Activated CD4-positive, alpha-beta memory T cell treated with anti-CD3 and anti-CD28 coated beads, Interleukin-2, amount 10 ng/mL, durations not matched to agents 7 days and 5 days (primary cell): ENCODE data around the gene C3orf20. TPM values are rescaled to one million over a fixed set of nuclear protein-coding genes. Genes with fewer than 3 reads are reported as not detected.
A peak's percentile ranks its signal among the peaks of the same experiment; 100 is the strongest.

ENCODE experiments used
- CTCF ChIA-PET: fragments of 350-600 bp; sonication (Branson Sonifier 250); formaldehyde crosslinking; loops from one replicate; lab custom pipeline; 2021; ENCODE audit warnings: antibody characterized with exemption, inconsistent platforms; lab: Charles Lee
- POLR2A ChIA-PET: fragments of 350-600 bp; sonication (Branson Sonifier 250); formaldehyde crosslinking; loops from one replicate; lab custom pipeline; 2021; ENCODE audit warnings: antibody characterized with exemption; lab: Charles Lee
- DNase-seq: peaks from one replicate; pipeline ENCODE4 v3.0.0-alpha.2; 2020
- H3K27ac Mint-ChIP-seq: one replicate; pipeline ENCODE4 v1.8.0; 2021; ENCODE audit warnings: mild to moderate bottlenecking, mixed read lengths
- H3K27me3 Mint-ChIP-seq: one replicate; pipeline ENCODE4 v1.8.0; 2021; ENCODE audit warnings: mixed read lengths
- H3K36me3 Mint-ChIP-seq: one replicate; pipeline ENCODE4 v1.8.0; 2021; ENCODE audit warnings: low read depth, mixed read lengths
- H3K4me1 Mint-ChIP-seq: one replicate; pipeline ENCODE4 v1.8.0; 2021; ENCODE audit warnings: mixed read lengths
- H3K4me3 Mint-ChIP-seq: one replicate; pipeline ENCODE4 v1.8.0; 2021; ENCODE audit warnings: mild to moderate bottlenecking, mixed read lengths
- H3K9me3 Mint-ChIP-seq: one replicate; pipeline ENCODE4 v1.8.0; 2021; ENCODE audit warnings: mixed read lengths
- total RNA-seq, 2 experiments: library from RNA; stranded (reverse); gene quantifications; one replicate each; pipeline ENCODE4 v1.2.3, GENCODE V29; 2021

Gene C3orf20
- total RNA-seq, 2 experiments from 2014 or later = 0.23 TPM; not detected in 1

GRCh38 chr3:14766428-14767244 is 91.7 kb downstream of the C3orf20 start:
- DNase-seq = no peak
- H3K27me3 Mint-ChIP-seq = no peaks in the 10 kb centered on the region
- ChIA-PET CTCF (no interaction called here), POLR2A (interaction anchor here (1.1 kb wide), 1 partner anchor 13 kb away, joined by 4 read pairs; no protein-coding TSS in a partner anchor)
- peaks cover 2% of the 10 kb centered on the region for H3K4me1 Mint-ChIP-seq
- no peaks in the 10 kb centered on the region for H3K36me3 Mint-ChIP-seq
- H3K4me3 Mint-ChIP-seq = no peak overlapping the region
- no peak overlapping the region for H3K27ac Mint-ChIP-seq
- H3K9me3 Mint-ChIP-seq = no peaks in the 10 kb centered on the region

- Mint-ChIP-seq H3K36me3 (no peaks in the 10 kb centered on the region), H3K9me3 (no peaks in the 10 kb centered on the region), H3K4me1 (no peaks in the 10 kb centered on the region), H3K27me3 (no peaks in the 10 kb centered on the region), H3K4me3 (no peak overlapping the region), H3K27ac (no peak overlapping the region)
- no peak for DNase-seq
- ChIA-PET CTCF (no interaction called here), POLR2A (interaction anchor here (1.1 kb wide), 1 partner anchor 12 kb away, joined by 4 read pairs; no protein-coding TSS in a partner anchor)
Measured at GRCh38 chr3:14767245-14768051, 92.5 kb downstream of the C3orf20 start.

GRCh38 chr3:14768182-14768790 is 93.3 kb downstream of the C3orf20 start:
- DNase-seq = no peak
- H3K4me3 Mint-ChIP-seq = no peak overlapping the region
- POLR2A ChIA-PET = no interaction called here

GRCh38 chr3:14768881-14769280 is 93.9 kb downstream of the C3orf20 start:
- no peaks in the 10 kb centered on the region for H3K9me3 Mint-ChIP-seq
- no peak for DNase-seq
- H3K27ac Mint-ChIP-seq = no peak overlapping the region
- no peaks in the 10 kb centered on the region for H3K36me3 Mint-ChIP-seq
- ChIA-PET CTCF (no interaction called here), POLR2A (no interaction called here)
- no peak overlapping the region for H3K4me3 Mint-ChIP-seq
- no peaks in the 10 kb centered on the region for H3K27me3 Mint-ChIP-seq
- H3K4me1 Mint-ChIP-seq = no peaks in the 10 kb centered on the region

More at GRCh38 chr3:14768182-14768790, 93.3 kb downstream of the C3orf20 start:
- CTCF ChIA-PET = no interaction called here
- Mint-ChIP-seq H3K27ac (no peak overlapping the region), H3K27me3 (no peaks in the 10 kb centered on the region), H3K4me1 (no peaks in the 10 kb centered on the region), H3K9me3 (no peaks in the 10 kb centered on the region), H3K36me3 (no peaks in the 10 kb centered on the region)

- POLR2A ChIA-PET = no interaction called here
- H3K9me3 Mint-ChIP-seq = no peaks in the 10 kb centered on the region
- H3K4me3 Mint-ChIP-seq = no peak overlapping the region
- CTCF ChIA-PET = interaction anchor here (0.6 kb wide), 1 partner anchor 31 kb away, joined by 3 read pairs; no protein-coding TSS in a partner anchor
- no peaks in the 10 kb centered on the region for H3K36me3 Mint-ChIP-seq
- no peaks in the 10 kb centered on the region for H3K27me3 Mint-ChIP-seq
- no peak for DNase-seq
- no peaks in the 10 kb centered on the region for H3K4me1 Mint-ChIP-seq
- no peak overlapping the region for H3K27ac Mint-ChIP-seq
Measured at GRCh38 chr3:14769544-14770325, 94.8 kb downstream of the C3orf20 start.

GRCh38 chr3:14770591-14770990 is 95.7 kb downstream of the C3orf20 start:
- Mint-ChIP-seq H3K4me1 (no peaks in the 10 kb centered on the region), H3K27ac (no peak overlapping the region), H3K9me3 (no peaks in the 10 kb centered on the region), H3K27me3 (no peaks in the 10 kb centered on the region), H3K4me3 (no peak overlapping the region), H3K36me3 (no peaks in the 10 kb centered on the region)
- ChIA-PET POLR2A (no interaction called here), CTCF (interaction anchor here (0.6 kb wide), 1 partner anchor 32 kb away, joined by 3 read pairs; no protein-coding TSS in a partner anchor)
- DNase-seq = no peak

- Mint-ChIP-seq H3K36me3 (no peaks in the 10 kb centered on the region), H3K4me3 (no peak overlapping the region)
- CTCF ChIA-PET = no interaction called here
Measured at GRCh38 chr3:14771593-14772497, 96.9 kb downstream of the C3orf20 start.

GRCh38 chr3:14772533-14773138 is 97.7 kb downstream of the C3orf20 start:
- no peaks in the 10 kb centered on the region for H3K36me3 Mint-ChIP-seq
- ChIA-PET CTCF (interaction anchor here (0.8 kb wide), 1 partner anchor 409 kb away, joined by 3 read pairs; no protein-coding TSS in a partner anchor), POLR2A (no interaction called here)
- H3K9me3 Mint-ChIP-seq = no peaks in the 10 kb centered on the region
- no peak overlapping the region for H3K27ac Mint-ChIP-seq
- no peaks in the 10 kb centered on the region for H3K4me1 Mint-ChIP-seq
- peaks cover 2% of the 10 kb centered on the region for H3K27me3 Mint-ChIP-seq
- peak; percentile 9 for DNase-seq
- no peak overlapping the region for H3K4me3 Mint-ChIP-seq

More at GRCh38 chr3:14771593-14772497, 96.9 kb downstream of the C3orf20 start:
- Mint-ChIP-seq H3K4me1 (no peaks in the 10 kb centered on the region), H3K9me3 (no peaks in the 10 kb centered on the region), H3K27ac (no peak overlapping the region), H3K27me3 (peaks cover 2% of the 10 kb centered on the region)
- POLR2A ChIA-PET = no interaction called here
- DNase-seq = peak; percentile 14

- no peaks in the 10 kb centered on the region for H3K36me3 Mint-ChIP-seq
- H3K27me3 Mint-ChIP-seq = peaks cover 2% of the 10 kb centered on the region
- DNase-seq = no peak
Measured at GRCh38 chr3:14773281-14773680, 98.3 kb downstream of the C3orf20 start.

GRCh38 chr3:14773691-14774128 is 98.8 kb downstream of the C3orf20 start:
- H3K4me3 Mint-ChIP-seq = no peak overlapping the region
- no peaks in the 10 kb centered on the region for H3K4me1 Mint-ChIP-seq
- POLR2A ChIA-PET = no interaction called here
- H3K27ac Mint-ChIP-seq = no peak overlapping the region
- peak; percentile 7 for DNase-seq
- CTCF ChIA-PET = no interaction called here
- peaks cover 6% of the 10 kb centered on the region for H3K27me3 Mint-ChIP-seq
- no peaks in the 10 kb centered on the region for H3K36me3 Mint-ChIP-seq
- H3K9me3 Mint-ChIP-seq = peaks cover under 1% of the 10 kb centered on the region

More at GRCh38 chr3:14773281-14773680, 98.3 kb downstream of the C3orf20 start:
- Mint-ChIP-seq H3K9me3 (no peaks in the 10 kb centered on the region), H3K27ac (no peak overlapping the region), H3K4me1 (no peaks in the 10 kb centered on the region), H3K4me3 (no peak overlapping the region)
- ChIA-PET POLR2A (no interaction called here), CTCF (interaction anchor here (0.8 kb wide), 1 partner anchor 410 kb away, joined by 3 read pairs; no protein-coding TSS in a partner anchor)

GRCh38 chr3:14774431-14774830 is 99.5 kb downstream of the C3orf20 start:
- Mint-ChIP-seq H3K27ac (no peak overlapping the region), H3K27me3 (peaks cover 10% of the 10 kb centered on the region), H3K4me3 (no peak overlapping the region), H3K9me3 (peaks cover 5% of the 10 kb centered on the region), H3K4me1 (no peaks in the 10 kb centered on the region), H3K36me3 (no peaks in the 10 kb centered on the region)
- peak; percentile 8 for DNase-seq
- CTCF ChIA-PET = interaction anchor here (0.6 kb wide), 1 partner anchor 101 kb away, joined by 3 read pairs; no protein-coding TSS in a partner anchor
- POLR2A ChIA-PET = no interaction called here
